K562 (cell line): ENCODE data around the gene COL15A1. TPM values are rescaled to one million over a fixed set of nuclear protein-coding genes. Genes with fewer than 3 reads are reported as not detected.

Experiments used
- ADNP ChIP-seq: fragments of 200-800 bp; sonication (Bioruptor generic); IDR thresholded peaks from 2 replicates; pipeline ENCODE4 v1.6.1; 2016; ENCODE audit warnings: missing genetic modification characterization, missing compliant biosample characterization
- BCOR ChIP-seq: fragments of 450-650 bp; IDR thresholded peaks from 2 replicates; pipeline ENCODE4 v1.6.1; 2016
- BHLHE40 ChIP-seq: IDR thresholded peaks from 2 replicates; pipeline ENCODE4 v1.6.1; 2011; ENCODE audit warnings: low read length, improper control_type of control experiment
- CBFA2T2 ChIP-seq: fragments of 450-650 bp; conservative IDR thresholded peaks from 2 replicates; pipeline ENCODE4 v1.6.1; 2017; ENCODE audit warnings: mild to moderate bottlenecking
- E2F5 ChIP-seq: sonication (generic); formaldehyde crosslinking; IDR thresholded peaks from 2 replicates; pipeline ENCODE4 v1.8.0; 2022; ENCODE audit warnings: mild to moderate bottlenecking, missing genetic modification reagents
- HDGF ChIP-seq: fragments of 450-650 bp; IDR thresholded peaks from 2 replicates; pipeline ENCODE4 v1.6.1; 2016
- IFI16 ChIP-seq: fragments of 250-450 bp; sonication (Bioruptor Pico); IDR thresholded peaks from 2 replicates; pipeline ENCODE4 v2.1.2; 2022; ENCODE audit warnings: mild to moderate bottlenecking, inconsistent platforms
- NR2C2 ChIP-seq, 2 experiments: fragments of 200-800 bp in 1 of 2; sonication (Bioruptor generic) in 1 of 2; sonication (generic) in 1 of 2; formaldehyde crosslinking in 1 of 2; IDR thresholded peaks; 2 replicates each; pipeline versions ENCODE4 v1.6.1 to v1.8.0; 2016 to 2022; ENCODE audit warnings: mild to moderate bottlenecking in 1 of 2, missing compliant biosample characterization in 1 of 2, missing genetic modification characterization in 1 of 2, missing genetic modification reagents in 1 of 2
- PHF21A ChIP-seq: fragments of 450-650 bp; IDR thresholded peaks from 2 replicates; pipeline ENCODE4 v1.6.1; 2017; ENCODE audit warnings: low read depth, borderline replicate concordance
- PYGO2 ChIP-seq: fragments of 450-650 bp; IDR thresholded peaks from 2 replicates; pipeline ENCODE4 v1.6.1; 2016; ENCODE audit warnings: mild to moderate bottlenecking, missing genetic modification characterization, moderate library complexity, missing compliant biosample characterization
- RBFOX2 ChIP-seq: fragments of 200-400 bp; formaldehyde crosslinking; IDR thresholded peaks from 2 replicates; pipeline ENCODE4 v1.6.1; 2017; ENCODE audit warnings: low read depth, mild to moderate bottlenecking, low read length, moderate library complexity
- RHOXF2B ChIP-seq: fragments of 250-450 bp; sonication (Bioruptor Pico); conservative IDR thresholded peaks from 2 replicates; pipeline ENCODE4 v1.5.1; 2021
- SNIP1 ChIP-seq: fragments of 450-650 bp; IDR thresholded peaks from 2 replicates; pipeline ENCODE4 v1.7.1; 2017; ENCODE audit warnings: low read depth, mild to moderate bottlenecking
- TAF7 ChIP-seq: fragments of 450-650 bp; IDR thresholded peaks from 2 replicates; pipeline ENCODE4 v1.6.1; 2016; ENCODE audit warnings: missing genetic modification characterization, missing compliant biosample characterization
- ZFP30 ChIP-seq: fragments of 250-450 bp; sonication (Bioruptor Pico); IDR thresholded peaks from 2 replicates; pipeline ENCODE4 v1.8.0; 2022; ENCODE audit warnings: moderate library complexity, mild to moderate bottlenecking, inconsistent platforms, borderline replicate concordance
- ZFP36 ChIP-seq: fragments of 150-350 bp; IDR thresholded peaks from 2 replicates; pipeline ENCODE4 v1.6.1; 2018; ENCODE audit warnings: low read length, low read depth; ENCODE audit not compliant: partially characterized antibody
- ZNF175 ChIP-seq: fragments of 200-800 bp; sonication (Bioruptor generic); IDR thresholded peaks from 2 replicates; pipeline ENCODE4 v1.6.1; 2016; ENCODE audit warnings: low read depth, mild to moderate bottlenecking, missing genetic modification characterization, missing compliant biosample characterization
- ZNF280B ChIP-seq: fragments of 250-450 bp; sonication (Bioruptor Pico); IDR thresholded peaks from 2 replicates; pipeline ENCODE4 v1.5.1; 2021; ENCODE audit warnings: mild to moderate bottlenecking
- polyA plus RNA-seq, 8 experiments: library from polyadenylated mRNA; depleted of rRNA in 4 of 8; stranded (reverse) in 5 of 8; unstranded in 3 of 8; fragments of >200 nt; fragmentation: Nextera tagmentation in 2 of 8; fragmentation: Illumina TruSeq in 1 of 8; extraction: Ambion mirVana in 2 of 8; extraction: Trizol in 1 of 8; gene quantifications; 2 replicates each; pipeline versions ENCODE4 v1.2.1 to v1.2.3, GENCODE V29; 2011 to 2014; ENCODE audit warnings: inconsistent platforms in 1 of 8, missing spikeins in 1 of 8
- total RNA-seq, 7 experiments: library from RNA; depleted of rRNA in 6 of 7; stranded (reverse); fragments of >200 nt in 6 of 7; fragmentation: Illumina TruSeq in 2 of 7; extraction: Trizol in 2 of 7; gene quantifications; 2 replicates each; pipeline versions ENCODE4 v1.2.1 to v1.2.3, GENCODE V29; 2011 to 2021; ENCODE audit warnings: low replicate concordance in 1 of 7

Gene COL15A1
- total and polyA plus RNA-seq, 9 of the 15 experiments (the other 6 are each of a cell fraction or from before 2014, with no cell fraction given) = 0.46 to 5.1 (median 2.6) TPM

GRCh38 chr9:99056886-99057664 is 113.4 kb downstream of the COL15A1 start (continued):
- TF ChIP-seq CBFA2T2 (no peak), NR2C2 (CRISPR knock-in tag; IDR thresholded peaks at IDR 0.05) (0 out of 2 replicates have a peak, but pooled peaks have one; percentile 17), NR2C2 (tag; IDR thresholded peaks at IDR 0.05) (no peak), RBFOX2 (no peak), ZFP30 (CRISPR knock-in tag) (no peak), ZNF175 (CRISPR knock-in tag) (no peak), BHLHE40 (no peak), SNIP1 (no peak), RHOXF2B (CRISPR knock-in tag) (no peak), ADNP (peak; percentile 76), PYGO2 (no peak), IFI16 (no peak), E2F5 (0 out of 2 replicates have a peak, but pooled peaks have one; percentile 43), BCOR (peak; percentile 90), ZFP36 (peak; percentile 67), ZNF280B (CRISPR knock-in tag) (no peak), TAF7 (no peak), PHF21A (no peak), HDGF (0 out of 2 replicates have a peak, but pooled peaks have one; percentile 23)
